ENCODE measurements around the gene TMEM72.

Gene TMEM72

GRCh38 chr10:44920252-44920651 lies 9.1 kb downstream of the TMEM72 start:
- DNase-seq (ENCODE audit: low read depth) = no peak

GRCh38 chr10:44921061-44921460 lies 9.9 kb downstream of the TMEM72 start:
- no peak for DNase-seq (ENCODE audit: low read depth)

- no peak for DNase-seq (ENCODE audit: low read depth)
Measured at GRCh38 chr10:44921506-44921905, 10.4 kb downstream of the TMEM72 start.

- DNase-seq (ENCODE audit: low read depth) = no peak
Measured at GRCh38 chr10:44922021-44922420, 10.9 kb downstream of the TMEM72 start.

- no peak for DNase-seq (ENCODE audit: low read depth)
Measured at GRCh38 chr10:44922796-44923545, 11.8 kb downstream of the TMEM72 start.

GRCh38 chr10:44923611-44924010 lies 12.5 kb downstream of the TMEM72 start:
- DNase-seq (ENCODE audit: low read depth) = no peak

GRCh38 chr10:44924261-44925040 lies 13.3 kb downstream of the TMEM72 start:
- no peak for DNase-seq (ENCODE audit: low read depth)

- DNase-seq (ENCODE audit: low read depth) = no peak
Measured at GRCh38 chr10:44925224-44925623, 14.1 kb downstream of the TMEM72 start.

- DNase-seq (ENCODE audit: low read depth) = no peak
Measured at GRCh38 chr10:44925811-44926750, 14.9 kb downstream of the TMEM72 start.

GRCh38 chr10:44926751-44927351 lies 15.7 kb downstream of the TMEM72 start:
- no peak for DNase-seq (ENCODE audit: low read depth)

GRCh38 chr10:44927352-44927751 lies 16.2 kb downstream of the TMEM72 start:
- no peak for DNase-seq (ENCODE audit: low read depth)

GRCh38 chr10:44928462-44928861 lies 17.3 kb downstream of the TMEM72 start:
- no peak for DNase-seq (ENCODE audit: low read depth)

- DNase-seq (ENCODE audit: low read depth) = no peak
Measured at GRCh38 chr10:44929356-44930255, 18.5 kb downstream of the TMEM72 start.

- DNase-seq (ENCODE audit: low read depth) = no peak
Measured at GRCh38 chr10:44930904-44931620, 19.9 kb downstream of the TMEM72 start.

GRCh38 chr10:44931621-44932516 lies 20.7 kb downstream of the TMEM72 start:
- DNase-seq (ENCODE audit: low read depth) = no peak

GRCh38 chr10:44932517-44933450 lies 21.6 kb downstream of the TMEM72 start:
- DNase-seq (ENCODE audit: low read depth) = peak; percentile 65

GRCh38 chr10:44933451-44934321 lies 22.5 kb downstream of the TMEM72 start:
- no peak for DNase-seq (ENCODE audit: low read depth)

Data from activated T-cell treated with anti-CD3 and anti-CD28 coated beads for 24 hours (primary cell).